IPS-NIHi7 (cell line): ENCODE results near the gene TAGLN.
"Not testable (repeated sequence)": the region's sequence is repeated elsewhere in the genome, so short reads cannot be mapped to it uniquely, and the experiment has no call there.

Experiments used
- DNase-seq: peaks from one replicate; pipeline ENCODE4 v3.0.0; 2012; ENCODE audit warnings: mixed read lengths; ENCODE audit errors: extremely low spot score

The TAGLN gene

DNA sequence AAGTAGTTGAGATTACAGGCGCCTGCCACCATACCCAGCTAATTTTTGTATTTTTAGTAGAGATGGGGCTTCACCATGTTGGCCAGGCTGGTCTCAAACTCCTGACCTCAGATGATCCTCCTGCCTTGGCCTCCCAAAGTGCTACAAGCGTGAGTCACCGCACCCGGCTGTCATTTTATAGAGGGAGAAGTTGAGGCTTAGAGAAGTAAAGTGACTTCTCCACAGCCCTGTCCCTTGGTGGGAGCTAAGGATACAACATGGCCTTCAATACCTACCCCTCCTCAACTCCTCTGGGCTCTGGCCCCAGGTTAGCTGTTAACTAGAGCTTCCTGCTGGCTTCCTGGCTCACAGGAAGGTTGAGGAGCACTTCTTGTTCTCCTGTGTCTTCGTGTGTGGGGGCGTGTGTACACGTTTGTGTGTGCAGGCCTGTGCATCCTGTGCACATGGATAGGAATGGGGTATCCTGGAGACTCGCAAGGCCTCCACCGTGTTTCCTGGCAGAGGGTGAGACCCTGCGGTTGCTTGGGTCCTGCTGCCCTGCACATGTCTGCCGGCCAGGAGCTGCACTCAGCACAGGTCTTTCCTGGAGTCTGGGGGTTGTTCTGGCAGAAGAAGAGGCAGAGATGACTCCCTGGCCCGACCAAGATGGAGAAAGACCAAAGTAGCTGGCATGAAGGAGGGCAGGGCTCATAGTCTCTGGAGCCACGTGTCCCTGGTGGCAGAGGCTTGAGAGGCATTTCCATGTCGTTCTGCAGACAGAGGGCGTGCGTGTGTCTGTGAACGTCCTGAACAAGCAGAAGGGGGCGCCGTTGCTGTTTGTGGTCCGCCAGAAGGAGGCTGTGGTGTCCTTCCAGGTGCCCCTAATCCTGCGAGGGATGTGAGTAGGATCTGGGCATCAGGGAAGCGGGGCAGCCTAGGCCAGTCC is 18.2 kb upstream of the TAGLN start:
- DNase-seq: peak; percentile 85

- DNase-seq: no peak
Measured at GRCh38 chr11:117181586-117182550, 17.3 kb upstream of the TAGLN start.

DNA sequence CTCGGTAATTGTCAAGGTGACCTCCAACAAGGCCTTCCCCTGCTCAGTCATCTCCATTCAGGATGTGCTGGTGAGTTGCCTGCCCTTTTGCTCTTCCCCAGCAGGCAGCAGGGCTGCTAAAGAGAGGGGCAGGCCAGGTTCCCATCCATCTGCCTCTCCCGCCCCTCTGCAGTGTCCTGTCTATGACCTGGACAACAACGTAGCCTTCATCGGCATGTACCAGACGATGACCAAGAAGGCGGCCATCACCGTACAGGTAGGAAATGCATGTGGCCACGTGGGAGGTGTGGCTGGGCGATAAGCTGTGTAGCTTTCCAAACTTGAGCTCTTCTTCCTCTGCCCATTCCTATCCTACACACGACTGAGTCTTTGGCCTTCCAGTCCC is 16.6 kb upstream of the TAGLN start:
- no peak for DNase-seq

DNA sequence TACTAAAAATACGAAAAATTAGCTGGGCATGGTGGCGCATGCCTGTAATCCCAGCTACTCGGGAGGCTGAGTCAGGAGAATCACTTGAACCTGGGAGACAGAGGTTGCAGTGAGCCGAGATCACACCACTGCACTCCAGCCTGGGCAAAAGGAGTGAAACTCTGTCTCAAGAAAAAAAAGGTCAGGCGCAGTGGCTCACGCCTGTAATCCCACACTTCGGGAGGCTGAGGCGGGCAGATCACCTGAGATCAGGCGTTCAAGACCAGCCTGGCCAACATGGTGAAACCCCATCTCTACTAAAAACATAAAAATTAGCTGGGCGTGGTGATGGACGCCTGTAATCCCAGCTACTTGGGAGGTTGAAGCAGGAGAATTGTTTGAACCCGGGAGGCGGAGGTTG is 16.0 kb upstream of the TAGLN start:
- not testable (repeated sequence) for DNase-seq

- DNase-seq: no peak
Measured at GRCh38 chr11:117183724-117184349, 15.3 kb upstream of the TAGLN start.

- DNase-seq: no peak
Measured at GRCh38 chr11:117185736-117186430, 13.3 kb upstream of the TAGLN start.

DNA sequence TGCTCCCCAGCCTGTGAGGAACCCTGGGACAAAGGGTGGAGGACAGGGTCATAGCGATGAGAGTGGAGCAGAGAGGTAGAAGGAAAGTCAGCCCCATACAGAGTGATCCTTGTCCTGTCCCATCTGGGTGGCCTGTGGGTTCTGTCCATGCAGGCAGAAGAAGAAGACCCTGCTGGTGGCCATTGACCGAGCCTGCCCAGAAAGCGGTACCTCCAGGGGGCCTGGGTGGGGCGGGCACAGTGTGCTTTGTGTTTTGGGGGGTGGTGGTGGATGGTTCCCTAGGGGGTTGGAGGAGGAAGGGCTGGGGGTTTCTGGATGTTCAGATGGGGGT is 12.8 kb upstream of the TAGLN start:
- no peak for DNase-seq

DNA sequence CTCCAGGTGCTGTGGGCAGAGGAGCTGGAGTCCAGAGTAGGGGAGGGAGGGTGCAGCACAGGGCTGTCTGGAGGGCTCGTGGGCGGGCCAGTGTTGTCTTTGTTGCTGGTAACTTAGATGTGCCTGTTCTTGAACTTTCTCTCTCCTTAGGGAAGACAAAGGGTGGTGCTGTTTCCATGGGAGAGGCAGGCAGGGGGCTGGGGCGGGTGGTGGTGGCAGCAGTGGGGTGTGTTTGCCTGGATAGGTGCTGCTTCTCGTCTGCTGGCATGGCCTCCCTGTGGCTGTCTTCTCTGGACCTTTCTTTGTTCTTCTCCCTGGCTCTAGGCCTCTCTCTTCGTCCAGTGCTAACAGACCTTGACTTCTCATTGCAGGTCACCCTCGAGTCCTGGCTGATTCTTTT is 12.2 kb upstream of the TAGLN start:
- no peak for DNase-seq

GRCh38 chr11:117187428-117187798 is 11.8 kb upstream of the TAGLN start:
- no peak for DNase-seq

DNA sequence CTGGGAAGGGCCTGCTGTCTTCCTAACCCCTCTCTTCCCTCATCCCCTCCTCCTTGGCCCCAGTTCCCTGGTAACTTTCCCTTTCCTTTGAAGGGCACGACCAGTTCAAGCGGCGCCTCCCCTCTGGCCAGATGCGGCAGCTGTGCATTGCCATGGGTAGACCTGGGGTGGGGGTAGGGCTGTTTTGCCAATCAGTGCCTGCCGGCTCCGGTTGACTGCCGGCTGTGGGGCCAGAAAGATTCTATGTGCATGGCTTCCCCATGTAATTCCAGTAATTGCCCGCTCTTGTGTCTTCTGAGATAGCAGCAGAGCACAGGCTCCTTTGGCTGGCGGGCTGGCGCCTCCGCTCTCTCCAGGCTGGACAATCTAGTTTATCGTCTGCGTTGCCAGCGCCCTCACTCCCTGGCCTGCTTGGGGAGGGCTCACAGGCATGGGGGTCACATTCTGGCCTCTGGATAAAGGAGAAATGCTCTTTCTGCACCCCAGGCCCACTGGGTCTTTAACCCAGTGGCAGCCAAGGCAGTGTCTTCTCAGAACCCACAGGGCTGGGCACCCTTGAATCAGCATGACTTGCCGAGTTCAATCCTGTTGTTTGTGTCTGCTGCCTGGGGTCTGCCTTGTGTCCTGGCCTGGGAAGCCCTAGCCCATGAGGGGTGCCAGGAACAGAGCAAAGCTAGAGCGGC is 11.2 kb upstream of the TAGLN start:
- no peak for DNase-seq

DNA sequence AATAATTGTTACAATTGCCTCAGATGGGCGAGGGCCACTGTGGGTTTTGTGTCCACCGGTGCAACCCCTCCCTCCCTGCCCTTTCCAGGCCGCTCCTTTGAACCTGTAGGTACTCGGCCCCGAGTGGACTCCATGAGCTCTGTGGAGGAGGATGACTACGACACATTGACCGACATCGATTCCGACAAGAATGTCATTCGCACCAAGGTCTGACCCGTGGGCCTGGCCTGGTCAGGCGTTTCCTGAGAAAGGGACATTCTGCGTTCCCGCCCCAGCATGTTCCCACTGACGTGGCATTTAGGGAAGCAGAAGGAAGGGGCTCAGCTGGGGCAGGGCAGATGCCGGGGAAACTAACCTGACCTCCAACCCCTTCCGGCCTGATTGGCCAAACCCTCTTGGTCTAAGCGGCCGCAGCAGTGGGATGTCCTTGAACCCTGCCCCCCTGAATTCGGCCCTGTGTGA is 10.5 kb upstream of the TAGLN start:
- no peak for DNase-seq

DNA sequence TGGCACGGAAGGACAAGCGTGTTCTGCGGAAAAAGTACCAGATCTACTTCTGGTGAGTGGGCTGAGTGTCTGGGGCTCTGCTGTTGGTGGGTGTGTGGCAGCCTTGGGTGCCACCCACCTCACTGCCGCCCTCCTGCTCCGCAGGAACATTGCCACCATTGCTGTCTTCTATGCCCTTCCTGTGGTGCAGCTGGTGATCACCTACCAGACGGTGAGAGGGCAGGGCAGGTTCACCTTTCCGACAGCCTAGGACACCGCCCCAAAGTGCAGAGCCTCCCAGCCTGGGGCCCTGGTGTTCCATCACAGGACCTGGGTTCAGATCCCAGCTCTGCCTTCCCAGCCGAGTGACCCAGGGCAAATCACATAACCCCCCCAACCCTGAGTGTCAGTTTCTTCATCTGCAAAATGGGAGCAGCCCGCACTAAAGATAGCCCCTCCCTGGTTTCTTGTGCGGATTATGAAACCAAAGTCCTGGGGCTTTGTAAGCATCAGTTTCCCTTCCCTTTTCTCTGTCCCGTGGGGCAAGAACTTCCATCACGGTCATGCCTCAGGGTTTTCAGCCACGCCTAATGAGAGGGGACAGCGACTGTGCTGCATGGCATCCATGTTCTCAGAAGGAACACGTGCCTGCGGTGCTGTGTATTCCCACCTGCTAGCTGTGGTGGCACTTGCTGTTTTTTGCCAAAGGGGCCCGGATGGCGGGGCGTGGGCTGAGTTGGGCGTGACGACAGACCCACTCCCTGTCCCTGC is 9.8 kb upstream of the TAGLN start:
- DNase-seq: no peak

- no peak for DNase-seq
Measured at GRCh38 chr11:117189941-117190544, 9.1 kb upstream of the TAGLN start.

DNA sequence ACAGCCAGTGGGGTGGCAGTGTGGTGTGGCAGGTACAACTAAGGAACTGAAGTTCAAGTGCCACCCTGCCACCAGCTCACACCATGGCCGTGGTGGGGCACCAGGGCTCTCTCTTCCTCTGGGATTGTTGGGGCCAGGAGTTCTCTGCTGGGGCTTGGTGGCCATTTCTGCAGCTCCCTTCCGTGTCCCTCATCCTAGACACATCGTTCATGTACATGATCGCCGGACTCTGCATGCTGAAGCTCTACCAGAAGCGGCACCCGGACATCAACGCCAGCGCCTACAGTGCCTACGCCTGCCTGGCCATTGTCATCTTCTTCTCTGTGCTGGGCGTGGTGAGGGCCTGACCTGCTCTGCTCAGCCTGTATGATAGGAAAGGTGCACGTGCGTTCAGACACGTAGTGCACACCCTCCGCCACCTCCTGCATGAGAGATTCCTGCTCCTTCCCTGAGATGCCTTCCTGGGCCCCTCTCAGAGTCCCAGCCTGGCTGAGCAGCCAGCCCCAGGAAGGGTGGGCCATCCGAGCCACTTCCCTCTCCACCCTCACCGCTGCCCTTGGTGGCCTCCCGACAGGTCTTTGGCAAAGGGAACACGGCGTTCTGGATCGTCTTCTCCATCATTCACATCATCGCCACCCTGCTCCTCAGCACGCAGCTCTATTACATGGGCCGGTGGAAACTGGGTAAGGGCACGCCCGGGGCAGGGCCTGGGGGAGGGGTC is 7.3 kb upstream of the TAGLN start:
- DNase-seq: no peak

DNA sequence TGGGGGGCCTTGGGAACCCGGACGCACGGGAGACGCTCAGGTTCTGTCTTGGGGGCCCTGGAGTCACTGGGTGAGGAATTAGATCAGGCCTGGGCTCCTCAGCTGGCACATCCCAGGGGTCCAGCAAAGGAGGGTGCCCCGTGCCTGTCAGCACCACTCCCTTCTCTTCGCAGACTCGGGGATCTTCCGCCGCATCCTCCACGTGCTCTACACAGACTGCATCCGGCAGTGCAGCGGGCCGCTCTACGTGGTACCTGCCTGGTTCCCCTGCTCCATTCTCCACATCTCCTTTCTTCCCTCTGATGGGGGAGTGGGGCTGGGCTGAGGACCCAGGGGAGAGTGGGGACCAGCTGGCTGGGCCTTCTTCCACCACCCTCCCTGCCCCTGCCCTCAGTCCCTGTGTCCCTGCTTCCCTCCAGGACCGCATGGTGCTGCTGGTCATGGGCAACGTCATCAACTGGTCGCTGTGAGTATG is 6.7 kb upstream of the TAGLN start:
- DNase-seq: no peak

GRCh38 chr11:117193130-117194020 is 5.8 kb upstream of the TAGLN start:
- no peak for DNase-seq

DNA sequence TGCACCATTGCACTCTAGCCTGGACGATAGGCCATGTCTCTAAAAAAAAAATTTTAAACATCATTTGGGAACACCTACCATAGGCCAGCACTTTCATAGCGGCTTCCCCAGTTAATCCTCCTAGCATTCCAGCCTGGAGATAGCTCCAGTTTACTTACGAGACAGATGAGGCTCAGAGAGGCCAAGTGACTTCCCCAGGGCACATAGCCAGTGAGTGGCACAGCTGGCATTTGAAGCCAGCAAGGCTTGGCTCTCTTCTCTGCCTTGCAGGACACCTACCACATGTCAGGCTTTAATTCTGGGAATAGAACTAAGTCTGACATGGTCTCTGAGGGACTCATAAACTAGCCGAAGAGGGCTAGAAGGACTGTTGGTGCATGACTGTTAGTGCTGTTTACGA is 4.9 kb upstream of the TAGLN start:
- no peak for DNase-seq

DNA sequence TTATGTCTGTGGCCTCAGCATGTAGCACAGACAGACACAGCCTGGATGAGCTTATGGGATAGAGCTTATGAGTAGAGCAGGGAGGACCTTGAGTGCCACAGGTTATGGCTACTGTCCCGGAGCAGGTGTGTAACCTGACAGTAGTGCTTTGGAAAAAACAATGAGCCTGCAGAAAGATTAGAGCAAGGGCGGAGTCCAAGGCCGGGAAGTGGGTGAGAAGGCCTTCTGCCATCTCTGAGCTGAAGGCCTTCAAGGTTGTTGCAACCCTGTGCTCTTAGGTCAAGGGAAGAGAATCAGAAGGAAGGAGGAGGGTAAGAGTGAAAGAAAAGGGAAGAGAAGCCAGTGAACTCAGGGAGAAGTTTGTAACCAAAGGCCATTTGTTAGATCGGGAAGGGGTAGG is 3.9 kb upstream of the TAGLN start:
- no peak for DNase-seq
